Astrocyte of the cerebellum (primary cell): ENCODE measurements around the gene AGPAT4.
A peak's percentile ranks its signal among the peaks of the same experiment; 100 is the strongest.

Source experiments
- DNase-seq: peaks from one replicate; pipeline ENCODE4 v3.0.0-alpha.2; 2011; ENCODE audit warnings: low read depth
- H3K4me3 ChIP-seq: 2 replicates; pipeline ENCODE4 v1.5.1; 2011; ENCODE audit warnings: mild to moderate bottlenecking, low read depth, low read length, moderate library complexity
- CTCF ChIP-seq: IDR thresholded peaks from 2 replicates; pipeline ENCODE4 v1.5.1; 2012; ENCODE audit warnings: low read length, low read depth, moderate library complexity, mild to moderate bottlenecking; ENCODE audit errors: missing control alignments
- in situ Hi-C: cut with HindIII; loops from 2 replicates; pipeline ENCODE4 v1.10.0; 2017; ENCODE audit warnings: low sequenced_read_pairs

The AGPAT4 gene

DNA sequence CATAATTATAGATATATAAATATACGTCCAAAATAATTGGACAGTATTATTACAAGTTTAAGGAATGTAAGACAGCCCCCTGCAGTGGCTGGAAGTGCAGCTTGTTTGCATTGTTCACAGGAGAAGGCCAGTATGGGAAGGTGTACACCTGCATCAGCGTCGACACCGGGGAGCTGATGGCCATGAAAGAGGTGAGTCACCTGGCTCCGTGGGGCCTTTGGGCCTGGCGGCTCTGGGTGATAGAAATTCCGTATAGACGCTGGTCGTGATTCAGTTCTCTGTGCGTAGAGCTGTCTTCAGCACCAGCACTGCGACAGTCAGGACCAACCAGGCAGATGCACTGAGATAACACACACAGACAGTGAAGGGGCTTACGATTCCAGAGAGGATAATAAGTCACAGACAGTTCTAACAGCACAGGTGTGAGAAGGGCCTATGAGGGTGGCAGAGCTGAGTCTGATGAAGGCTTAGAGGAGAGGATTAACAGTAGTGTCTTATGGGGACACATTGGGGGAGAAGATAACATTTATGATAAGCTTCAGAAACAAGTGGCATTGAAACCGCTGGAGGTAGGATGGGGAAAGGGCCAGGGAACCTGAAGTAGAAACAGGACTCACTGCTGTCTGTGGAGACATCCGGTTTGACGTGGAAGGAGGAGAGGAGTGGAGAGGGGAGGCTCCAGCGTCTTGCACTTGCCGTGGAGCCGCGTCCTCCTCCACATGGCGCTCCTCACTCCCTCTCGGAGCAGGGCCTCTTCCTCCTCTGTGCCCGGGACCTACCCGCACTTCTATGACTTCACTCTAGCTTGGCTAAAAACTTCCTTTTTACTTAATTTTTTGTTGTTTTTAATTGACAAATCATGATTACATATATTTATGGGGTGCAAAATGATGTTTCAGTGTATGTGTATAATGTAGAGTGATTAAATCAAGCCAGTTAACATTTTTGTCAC is 165.8 kb downstream of the AGPAT4 start:
- H3K4me3 ChIP-seq = no peak overlapping the region
- no peak for TF ChIP-seq CTCF
- in situ Hi-C loops = no loop called here
- DNase-seq = no peak

DNA sequence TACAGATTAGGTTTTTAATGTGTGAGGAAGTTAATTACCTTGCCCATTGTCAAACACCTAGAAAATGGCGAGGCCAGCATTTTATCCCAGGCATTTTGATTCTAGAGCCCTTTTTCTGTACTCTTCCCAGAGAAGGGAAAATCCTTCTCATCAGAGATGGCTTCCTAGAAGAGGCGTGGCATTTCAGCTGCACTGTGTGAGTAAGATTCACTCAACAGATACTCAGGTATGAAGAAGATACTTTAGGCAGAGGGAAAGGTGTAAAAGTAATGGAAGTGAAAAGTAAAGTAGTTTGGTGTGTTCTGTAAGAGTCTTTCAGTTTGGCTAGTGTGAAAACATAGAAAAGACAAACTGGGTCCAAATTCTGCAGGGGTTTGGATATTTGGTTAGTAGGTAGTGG is 168.5 kb downstream of the AGPAT4 start:
- no peak for DNase-seq
- in situ Hi-C loops = no loop called here
- H3K4me3 ChIP-seq = no peak overlapping the region
- no peak for TF ChIP-seq CTCF

GRCh38 chr6:161104966-161105365 is 168.9 kb downstream of the AGPAT4 start:
- in situ Hi-C loops = no loop called here
- TF ChIP-seq CTCF = no peak
- DNase-seq = no peak
- no peak overlapping the region for H3K4me3 ChIP-seq

DNA sequence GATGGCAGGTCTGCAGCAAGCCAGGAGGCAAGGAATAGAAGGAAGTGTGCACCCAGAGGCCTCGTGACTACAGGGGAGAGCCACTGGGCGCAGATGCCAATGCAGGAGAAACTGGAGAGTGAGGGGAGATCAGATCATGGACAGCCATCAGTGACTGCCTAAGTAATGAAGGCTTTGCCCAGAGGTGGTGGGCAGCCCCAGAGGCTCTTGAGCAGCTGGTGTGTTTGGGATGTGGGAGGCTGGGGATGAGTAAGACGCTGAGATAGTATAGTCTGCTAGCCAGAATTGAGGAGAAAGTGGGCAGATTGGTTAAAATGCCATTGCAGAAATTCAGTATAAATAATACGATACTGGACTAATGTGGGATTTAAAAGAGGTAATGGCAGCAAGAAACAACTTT is 170.4 kb downstream of the AGPAT4 start:
- in situ Hi-C loops = no loop called here
- no peak for TF ChIP-seq CTCF
- H3K4me3 ChIP-seq = no peak overlapping the region
- no peak for DNase-seq

- DNase-seq = no peak
- TF ChIP-seq CTCF = peak; percentile 44
- H3K4me3 ChIP-seq = no peak overlapping the region
- in situ Hi-C loops = no loop called here
These were observed 172.3 kb downstream of the AGPAT4 start for GRCh38 chr6:161101517-161101916.

DNA sequence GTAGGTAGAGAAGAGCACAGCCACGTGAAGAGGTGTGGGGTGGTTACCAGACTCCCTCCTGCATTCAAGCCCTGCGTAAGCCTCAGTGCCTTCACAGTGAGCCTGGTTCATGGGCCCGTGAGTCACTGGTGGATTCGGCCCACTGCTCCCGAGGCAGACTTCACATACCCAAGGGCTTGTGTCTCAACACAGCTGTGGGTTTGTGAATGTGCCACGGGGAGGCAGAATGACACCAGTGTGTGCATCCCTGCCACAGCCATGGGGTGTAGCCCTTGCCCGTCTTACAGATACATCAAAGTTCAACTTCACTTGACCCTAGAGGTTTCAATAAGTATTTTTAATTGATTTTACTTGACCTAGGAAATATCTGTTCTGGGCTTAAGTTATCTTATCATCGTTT is 173.8 kb downstream of the AGPAT4 start:
- no peak for DNase-seq
- H3K4me3 ChIP-seq = no peak overlapping the region
- in situ Hi-C loops = no loop called here
- TF ChIP-seq CTCF = no peak
